ENCODE data around the gene SPATA21.

DNA sequence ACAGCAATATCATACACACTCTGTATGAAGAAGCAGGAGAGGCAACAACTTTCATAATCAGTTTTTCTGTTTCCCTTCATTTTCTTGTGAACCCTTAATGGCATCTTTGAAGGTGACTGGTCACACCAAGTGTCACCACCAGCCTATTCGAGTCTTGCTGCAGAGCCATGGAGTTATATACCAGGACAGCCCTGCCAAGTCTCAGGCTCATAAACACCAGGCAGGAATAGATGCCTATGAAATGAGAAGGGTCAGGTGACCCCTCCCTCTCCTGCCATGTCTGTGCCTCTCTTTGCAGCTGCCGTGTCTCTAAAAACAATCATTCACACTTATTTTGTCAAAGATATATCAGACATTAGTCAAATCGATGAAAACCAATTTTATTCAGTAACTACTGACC lies 31.3 kb upstream of the SPATA21 start:
- TF ChIP-seq, protein P1, sequence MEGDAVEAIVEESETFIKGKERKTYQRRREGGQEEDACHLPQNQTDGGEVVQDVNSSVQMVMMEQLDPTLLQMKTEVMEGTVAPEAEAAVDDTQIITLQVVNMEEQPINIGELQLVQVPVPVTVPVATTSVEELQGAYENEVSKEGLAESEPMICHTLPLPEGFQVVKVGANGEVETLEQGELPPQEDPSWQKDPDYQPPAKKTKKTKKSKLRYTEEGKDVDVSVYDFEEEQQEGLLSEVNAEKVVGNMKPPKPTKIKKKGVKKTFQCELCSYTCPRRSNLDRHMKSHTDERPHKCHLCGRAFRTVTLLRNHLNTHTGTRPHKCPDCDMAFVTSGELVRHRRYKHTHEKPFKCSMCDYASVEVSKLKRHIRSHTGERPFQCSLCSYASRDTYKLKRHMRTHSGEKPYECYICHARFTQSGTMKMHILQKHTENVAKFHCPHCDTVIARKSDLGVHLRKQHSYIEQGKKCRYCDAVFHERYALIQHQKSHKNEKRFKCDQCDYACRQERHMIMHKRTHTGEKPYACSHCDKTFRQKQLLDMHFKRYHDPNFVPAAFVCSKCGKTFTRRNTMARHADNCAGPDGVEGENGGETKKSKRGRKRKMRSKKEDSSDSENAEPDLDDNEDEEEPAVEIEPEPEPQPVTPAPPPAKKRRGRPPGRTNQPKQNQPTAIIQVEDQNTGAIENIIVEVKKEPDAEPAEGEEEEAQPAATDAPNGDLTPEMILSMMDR (IDR thresholded peaks at IDR 0.05; ENCODE audit: insufficient read depth, low read length, poor library complexity, severe bottlenecking) = no peak
- no peak for TF ChIP-seq EZH2phosphoT487 (conservative IDR thresholded peaks at IDR 0.05; ENCODE audit: low read length)
